HG02885 (cell line): Measurements from ENCODE around the gene GRM1.
"Not testable (repeated sequence)": the region's sequence is repeated elsewhere in the genome, so short reads cannot be mapped to it uniquely, and the experiment has no call there.

Experiments
- ATAC-seq: cut with Tn5 transposase; IDR thresholded peaks from one replicate; pipeline ENCODE4 v1.9.1; 2021; ENCODE audit warnings: mild to moderate bottlenecking; ENCODE audit not compliant: unreplicated experiment, poor library complexity

Gene GRM1

DNA sequence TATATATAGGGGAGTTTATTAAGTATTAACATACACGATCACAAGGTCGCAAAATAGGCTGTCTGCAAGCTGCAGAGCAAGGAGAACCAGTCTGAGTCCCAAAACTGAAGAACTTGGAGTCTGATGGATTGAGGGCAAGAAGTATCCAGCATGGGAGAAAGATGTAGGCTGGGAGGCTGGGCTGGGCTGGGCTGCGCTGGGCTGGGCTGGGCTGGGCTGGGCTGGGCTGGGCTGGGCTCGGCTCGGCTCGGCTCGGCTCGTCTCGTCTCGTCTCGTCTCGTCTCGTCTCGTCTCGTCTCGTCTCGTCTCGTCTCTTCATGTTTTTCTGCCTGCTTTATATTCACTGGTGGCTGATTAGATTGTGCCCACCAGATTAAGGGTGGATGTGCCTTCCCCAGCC lies 238.6 kb downstream of the GRM1 start:
- ATAC-seq, result no peak

- no peak for ATAC-seq
Observed at GRCh38 chr6:146267946-146268345, 239.1 kb downstream of the GRM1 start.

- ATAC-seq, result no peak
Observed at GRCh38 chr6:146269482-146269881, 240.6 kb downstream of the GRM1 start.

DNA sequence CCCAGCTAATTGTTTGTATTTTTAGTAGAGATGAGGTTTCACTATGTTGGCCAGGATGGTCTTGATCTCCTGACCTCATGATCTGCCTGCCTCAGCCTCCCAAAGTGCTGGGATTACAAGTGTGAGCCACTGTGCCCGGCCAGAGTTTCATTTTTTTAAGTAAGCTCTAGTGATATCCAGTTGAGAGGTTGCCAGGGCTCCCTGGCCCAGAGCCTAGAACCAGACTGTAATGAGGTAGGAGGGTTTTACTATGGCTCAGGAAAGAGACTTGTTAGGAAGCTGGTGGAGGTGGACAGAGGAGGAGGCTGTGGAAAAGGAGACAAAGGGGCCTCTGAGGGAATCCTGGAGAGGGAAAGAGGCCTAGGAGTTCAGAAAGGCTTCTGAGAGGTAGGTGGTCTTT lies 242.3 kb downstream of the GRM1 start:
- ATAC-seq, result not testable (repeated sequence)

DNA sequence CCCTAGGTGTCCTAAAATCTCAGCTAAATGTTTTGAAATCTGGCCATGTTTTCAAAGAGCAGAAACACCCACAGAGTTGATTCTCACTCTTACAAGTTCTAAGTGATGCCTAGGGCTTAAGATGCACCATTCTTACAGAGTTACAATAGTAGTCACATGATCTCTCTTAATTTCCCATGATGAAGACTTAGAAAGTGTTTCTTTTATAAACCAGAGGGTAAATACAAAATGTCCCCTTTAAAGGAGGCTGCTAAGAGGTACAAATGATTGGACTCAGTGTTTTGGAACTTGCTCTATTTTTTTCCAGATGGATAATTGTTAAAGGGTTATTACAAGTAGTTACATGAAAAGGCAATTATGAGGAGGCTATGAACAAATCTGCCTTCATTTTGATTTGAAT lies 244.6 kb downstream of the GRM1 start:
- no peak for ATAC-seq

DNA sequence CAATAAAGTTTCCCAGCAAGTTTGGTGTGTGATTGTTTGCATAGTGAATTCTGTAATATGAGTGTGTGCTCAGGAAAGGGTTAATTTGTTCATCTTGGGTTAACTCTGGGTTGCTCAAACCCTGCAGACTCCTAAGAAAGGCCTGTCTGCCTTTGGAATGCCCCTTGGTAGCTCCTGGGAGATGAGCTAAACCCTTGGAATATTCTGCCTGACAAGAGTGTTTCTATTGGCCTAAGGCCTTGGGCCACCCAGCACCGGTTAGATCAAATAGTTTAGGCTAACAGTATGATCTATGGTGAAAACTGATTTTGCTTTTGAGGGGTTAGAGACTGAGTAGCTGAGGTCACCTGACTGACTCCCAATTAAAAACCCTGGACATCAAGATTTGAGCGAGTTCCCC lies 248.3 kb downstream of the GRM1 start:
- ATAC-seq, result no peak

- peak; percentile 67 for ATAC-seq
Observed at GRCh38 chr6:146281651-146282362, 252.9 kb downstream of the GRM1 start.

DNA sequence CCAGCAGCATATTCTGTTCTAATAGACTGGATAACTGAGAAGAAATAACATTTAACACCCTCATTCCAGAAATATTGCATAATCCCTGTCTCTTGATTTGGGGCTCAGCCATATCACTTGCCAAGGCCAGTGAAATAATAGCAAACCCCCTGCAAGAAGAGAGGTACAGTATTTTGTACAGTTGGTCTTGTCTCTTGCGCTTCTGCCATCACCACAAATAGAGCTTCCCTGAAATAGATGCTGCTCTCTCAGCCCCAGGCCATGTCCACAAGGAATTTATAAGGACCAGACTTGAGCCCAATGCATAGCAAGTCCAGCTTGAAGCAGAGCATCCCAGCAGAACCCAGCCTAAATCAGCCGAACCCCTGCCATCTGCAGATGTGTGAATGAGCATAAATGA lies 254.0 kb downstream of the GRM1 start:
- no peak for ATAC-seq

GRCh38 chr6:146284311-146284710 lies 255.4 kb downstream of the GRM1 start:
- no peak for ATAC-seq

DNA sequence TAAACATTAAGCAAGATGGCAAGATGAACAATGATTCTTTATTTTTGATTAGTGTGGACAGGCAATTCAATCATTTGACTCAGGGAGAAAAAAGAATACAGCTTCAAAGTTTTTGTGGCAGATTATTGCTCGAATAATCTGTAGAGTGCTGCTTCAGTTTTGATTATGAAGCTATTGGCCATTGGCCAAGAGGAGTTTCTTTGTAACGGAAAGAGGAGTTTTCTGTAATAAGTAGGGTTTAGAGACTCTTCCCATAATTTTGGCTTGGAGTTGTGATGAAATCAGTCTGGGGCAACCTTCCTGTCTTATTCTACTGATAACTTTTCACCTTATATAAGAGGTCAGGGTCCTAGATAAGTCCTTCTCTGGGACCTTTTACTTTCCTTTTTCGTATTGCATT lies 258.1 kb downstream of the GRM1 start:
- no peak for ATAC-seq

- ATAC-seq, result no peak
Observed at GRCh38 chr6:146287691-146288369, 259.0 kb downstream of the GRM1 start.

DNA sequence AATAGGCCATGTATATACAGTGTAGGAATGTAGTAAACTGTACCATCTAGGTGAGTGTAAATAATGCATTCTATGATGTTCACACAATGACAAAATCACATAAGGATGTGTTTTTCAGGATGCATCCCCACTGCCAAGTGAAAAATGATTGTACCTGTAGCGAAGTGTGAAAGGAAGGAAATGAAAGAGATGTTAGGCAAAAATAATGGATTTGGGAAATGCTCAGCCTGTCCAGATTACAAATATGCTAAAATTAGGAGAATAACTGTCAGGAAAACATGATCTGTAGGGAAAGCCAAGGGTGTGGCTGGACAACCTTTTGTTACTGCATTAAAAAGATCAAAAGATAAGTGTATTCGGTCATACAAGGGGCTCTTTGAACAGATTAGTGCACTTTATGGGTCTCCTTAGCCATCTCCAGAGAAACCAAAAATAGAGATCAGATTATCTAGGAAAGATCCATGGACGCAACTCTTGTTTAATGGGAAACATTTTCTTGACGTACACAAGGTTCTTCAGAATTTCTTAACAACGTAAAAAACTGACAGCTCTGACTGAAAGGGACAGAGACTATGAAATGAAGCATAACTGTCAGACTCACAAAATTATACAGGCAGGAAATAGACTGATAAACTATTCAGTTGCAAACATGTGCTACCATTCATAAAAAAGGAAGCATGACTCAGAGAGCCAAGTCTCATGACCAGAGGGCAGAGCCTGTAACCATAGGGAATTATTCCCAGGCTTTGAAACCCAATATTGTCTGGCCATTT lies 261.1 kb downstream of the GRM1 start:
- ATAC-seq, result peak; percentile 44

DNA sequence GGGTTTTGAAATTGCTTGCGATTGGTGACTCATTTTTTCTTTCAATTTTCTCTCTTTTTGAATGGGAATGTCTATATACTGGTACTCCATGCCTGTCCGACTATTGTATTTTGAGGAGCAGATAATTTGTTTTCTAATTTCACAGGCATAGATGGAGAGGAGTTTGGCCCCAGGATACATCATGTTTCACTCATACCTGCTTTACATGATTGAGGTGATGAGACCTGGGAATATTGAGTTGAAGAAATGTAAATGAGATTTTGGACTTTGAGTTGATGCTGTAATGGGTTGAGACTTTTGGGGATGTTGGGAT lies 261.7 kb downstream of the GRM1 start:
- ATAC-seq, result no peak

GRCh38 chr6:146292506-146292905 lies 263.6 kb downstream of the GRM1 start:
- no peak for ATAC-seq

GRCh38 chr6:146295695-146296094 lies 266.8 kb downstream of the GRM1 start:
- no peak for ATAC-seq

DNA sequence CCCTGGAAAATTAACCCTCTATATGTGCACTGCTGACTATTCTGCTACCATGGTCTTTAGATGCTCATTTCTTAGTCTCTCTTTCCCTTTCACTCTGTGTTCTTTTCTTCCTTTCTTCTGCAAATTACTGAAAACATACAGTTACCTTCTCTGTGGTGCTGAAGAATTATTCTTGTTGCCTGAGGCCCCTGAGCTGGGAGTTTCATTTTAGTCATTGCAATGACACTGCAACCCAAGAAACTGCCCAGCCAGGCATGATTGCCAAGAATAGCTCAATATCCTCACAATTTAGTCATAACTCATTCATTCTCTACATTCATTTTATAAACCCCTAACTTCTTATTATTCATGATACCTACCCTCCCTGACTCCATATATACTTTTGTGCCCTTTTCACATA lies 269.0 kb downstream of the GRM1 start:
- ATAC-seq, result no peak

DNA sequence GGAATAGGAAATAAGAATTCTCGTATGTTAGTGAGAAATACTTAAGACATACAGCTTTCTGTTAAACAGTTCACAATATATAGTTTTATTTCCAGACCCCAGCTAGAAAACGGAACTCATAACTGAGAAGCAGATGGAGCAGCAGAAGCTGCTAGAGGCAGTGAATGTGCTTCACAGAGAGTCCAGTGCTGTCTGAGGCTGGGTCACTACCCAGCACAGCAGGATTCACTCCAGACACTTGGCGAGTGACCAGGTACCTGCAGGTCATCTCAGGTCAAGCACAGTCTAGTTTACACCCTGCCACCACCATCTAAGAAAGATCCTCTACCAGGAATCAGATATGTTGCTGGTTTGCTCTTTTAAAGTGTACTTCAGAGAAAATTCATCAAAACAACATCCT lies 271.7 kb downstream of the GRM1 start:
- ATAC-seq, result no peak

GRCh38 chr6:146301764-146302163 lies 272.9 kb downstream of the GRM1 start:
- ATAC-seq, result no peak

DNA sequence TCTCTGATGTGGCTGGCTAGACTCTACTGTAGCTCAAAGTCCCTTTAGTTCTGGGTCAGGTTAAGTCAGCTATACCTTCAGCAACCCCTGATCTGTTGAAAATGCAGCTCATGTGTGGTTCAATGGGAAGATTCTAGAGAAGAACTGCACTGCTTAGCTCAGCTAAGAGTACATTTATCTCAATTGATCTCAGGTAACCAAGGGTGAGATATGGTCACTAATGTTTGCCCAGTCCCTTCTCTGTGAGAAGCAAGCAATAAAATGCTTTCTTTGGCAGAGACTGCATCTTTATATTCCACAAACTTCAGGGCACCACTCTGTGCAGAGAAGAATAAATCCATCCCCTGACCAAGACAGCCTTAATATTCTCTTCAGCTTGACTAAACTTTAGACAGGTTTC lies 274.1 kb downstream of the GRM1 start:
- no peak for ATAC-seq

GRCh38 chr6:146304181-146304580 lies 275.3 kb downstream of the GRM1 start:
- ATAC-seq, result no peak

- ATAC-seq, result no peak
Observed at GRCh38 chr6:146305092-146305491, 276.2 kb downstream of the GRM1 start.

- ATAC-seq, result no peak
Observed at GRCh38 chr6:146305951-146306350, 277.1 kb downstream of the GRM1 start.
